ENCODE data around the gene RAD21L1.

Gene RAD21L1

DNA sequence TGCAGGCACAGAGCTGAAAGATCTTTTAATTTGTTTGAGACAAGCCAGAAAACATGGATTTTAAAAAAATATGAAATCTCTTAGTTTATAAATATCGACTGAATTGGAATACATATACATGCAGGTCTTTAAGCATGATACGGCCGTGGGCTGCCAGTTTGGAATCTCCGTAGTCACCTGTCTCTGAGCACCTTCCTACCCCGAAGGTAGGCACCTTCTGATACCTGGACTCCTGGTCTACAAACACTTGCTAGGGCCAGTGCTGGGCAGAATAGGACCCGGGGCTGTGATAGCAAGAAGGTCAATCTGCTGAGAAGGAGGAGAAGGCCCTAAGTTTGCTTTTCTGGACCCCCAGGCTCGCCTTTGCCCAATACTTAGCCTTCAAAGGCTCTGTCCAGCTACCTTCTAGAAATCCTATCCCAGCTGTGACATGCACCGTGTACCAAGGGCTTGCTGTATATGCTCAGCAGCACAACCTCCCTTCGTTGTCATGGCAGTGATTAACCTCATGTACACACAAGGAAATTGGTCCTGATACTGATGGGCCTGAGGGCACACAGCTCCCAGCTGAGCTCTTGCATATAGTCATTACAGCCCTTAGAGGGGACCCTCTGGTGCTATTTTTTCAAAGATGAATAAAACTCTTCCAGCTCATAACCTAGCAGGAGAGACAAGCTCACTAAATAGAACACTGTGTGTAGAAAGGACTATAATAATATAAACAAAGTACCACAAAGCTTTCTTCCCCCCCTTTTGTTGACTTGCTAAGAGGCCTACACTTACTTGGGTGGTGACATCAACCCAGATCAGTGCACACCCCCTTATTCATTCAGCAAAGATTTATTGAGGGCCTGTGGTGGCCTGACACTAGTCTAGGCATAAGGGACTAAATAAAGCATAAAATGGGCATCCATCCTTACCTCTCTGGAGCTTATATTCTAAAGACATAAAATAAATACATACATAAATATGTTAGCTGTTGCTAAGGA is 58.0 kb downstream of the RAD21L1 start:
- H3K4me3 ChIP-seq (ENCODE audit: low read length in 2 of 2): no peak overlapping the region
- H3K36me3 ChIP-seq (replicated peaks in 1 of 2; ENCODE audit: control insufficient read depth in 2 of 2, insufficient read depth in 2 of 2, low read length in 2 of 2): no peaks in the 10 kb centered on the region
- H3K14ac ChIP-seq (ENCODE audit: low read length): no peak overlapping the region
- H2AK5ac ChIP-seq (ENCODE audit: low read depth, low read length): no peak overlapping the region
- H3K9ac ChIP-seq (ENCODE audit: low read depth, low read length, poor library complexity): no peak overlapping the region
- peaks cover 0 to 70% (median 0%) of the 10 kb centered on the region in 3 experiments for H3K27me3 ChIP-seq (ENCODE audit: control insufficient read depth in 3 of 3, insufficient read depth in 3 of 3, low read depth in 1 of 3, low read length in 3 of 3)
- no peak overlapping the region for H4K91ac ChIP-seq (ENCODE audit: low read depth, low read length, poor library complexity)
- no peak overlapping the region for H3K23ac ChIP-seq (ENCODE audit: low read depth, low read length, poor library complexity)
- H3K4me1 ChIP-seq (ENCODE audit: control insufficient read depth in 2 of 2, insufficient read depth in 1 of 2, low read depth in 1 of 2, low read length in 2 of 2): peaks cover 0 to 25% of the 10 kb centered on the region in 2 donors
- no peak overlapping the region for H2AFZ ChIP-seq (ENCODE audit: low read length)
- no peak overlapping the region for H2BK12ac ChIP-seq (ENCODE audit: low read length)
- H3K79me1 ChIP-seq (ENCODE audit: low read depth, low read length): no peaks in the 10 kb centered on the region
- no peak overlapping the region for H3K4me2 ChIP-seq (ENCODE audit: insufficient read depth, low read length, poor library complexity, severe bottlenecking)
- no peak overlapping the region for H2BK5ac ChIP-seq (ENCODE audit: low read length)
- no peak overlapping the region for H3K18ac ChIP-seq (ENCODE audit: low read length)
- no peak overlapping the region for H4K8ac ChIP-seq (ENCODE audit: low read depth, low read length)
- H2BK120ac ChIP-seq (ENCODE audit: low read depth, low read length): no peak overlapping the region
- peak overlapping the region; percentile 2 for H3K27ac ChIP-seq (replicated peaks; ENCODE audit: low read length)
- no peak overlapping the region for H3K4ac ChIP-seq (ENCODE audit: low read length)
- DNase-seq (ENCODE audit: low spot score): no peak
- H3K9me3 ChIP-seq (replicated peaks in 1 of 2; ENCODE audit: control insufficient read depth in 2 of 2, insufficient read depth in 1 of 2, low read depth in 1 of 2, low read length in 2 of 2): no peaks in the 10 kb centered on the region
- H2BK15ac ChIP-seq (ENCODE audit: low read length): no peak overlapping the region
- WGBS, 2 donors (ENCODE audit: extremely low coverage in 2 of 2, insufficient read length in 2 of 2, insufficient replicate concordance in 1 of 2): no CpG with 5 or more reads among the region's 9 CpGs

- DNase-seq (ENCODE audit: low spot score): no peak
- Histone ChIP-seq H3K27ac (replicated peaks; ENCODE audit: low read length) (no peak overlapping the region), H2BK120ac (ENCODE audit: low read depth, low read length) (no peak overlapping the region), H2BK15ac (ENCODE audit: low read length) (peak overlapping the region; percentile 16), H2BK12ac (ENCODE audit: low read length) (no peak overlapping the region), H2AFZ (ENCODE audit: low read length) (no peak overlapping the region), H3K27me3 (ENCODE audit: control insufficient read depth in 3 of 3, insufficient read depth in 3 of 3, low read depth in 1 of 3, low read length in 3 of 3) (peaks cover 0 to 60% (median 0%) of the 10 kb centered on the region in 3 experiments), H3K18ac (ENCODE audit: low read length) (peak overlapping the region; percentile 44), H3K4me3 (ENCODE audit: low read length in 2 of 2) (no peak overlapping the region), H2BK5ac (ENCODE audit: low read length) (no peak overlapping the region), H3K14ac (ENCODE audit: low read length) (no peak overlapping the region), H4K8ac (ENCODE audit: low read depth, low read length) (no peak overlapping the region), H3K23ac (ENCODE audit: low read depth, low read length, poor library complexity) (no peak overlapping the region), H3K79me1 (ENCODE audit: low read depth, low read length) (no peaks in the 10 kb centered on the region), H3K36me3 (replicated peaks in 1 of 2; ENCODE audit: control insufficient read depth in 2 of 2, insufficient read depth in 2 of 2, low read length in 2 of 2) (no peaks in the 10 kb centered on the region), H3K4ac (ENCODE audit: low read length) (no peak overlapping the region), H3K9ac (ENCODE audit: low read depth, low read length, poor library complexity) (no peak overlapping the region), H3K9me3 (replicated peaks in 1 of 2; ENCODE audit: control insufficient read depth in 2 of 2, insufficient read depth in 1 of 2, low read depth in 1 of 2, low read length in 2 of 2) (no peaks in the 10 kb centered on the region), H2AK5ac (ENCODE audit: low read depth, low read length) (peak overlapping the region; percentile 1), H3K4me2 (ENCODE audit: insufficient read depth, low read length, poor library complexity, severe bottlenecking) (no peak overlapping the region), H3K4me1 (ENCODE audit: control insufficient read depth in 2 of 2, insufficient read depth in 1 of 2, low read depth in 1 of 2, low read length in 2 of 2) (peaks cover 0 to 25% of the 10 kb centered on the region in 2 donors), H4K91ac (ENCODE audit: low read depth, low read length, poor library complexity) (peak overlapping the region; percentile 34)
- no CpG with 5 or more reads among the region's 9 CpGs for WGBS, 2 donors (ENCODE audit: extremely low coverage in 2 of 2, insufficient read length in 2 of 2, insufficient replicate concordance in 1 of 2)
Measured at GRCh38 chr20:1286267-1287024, 60.6 kb downstream of the RAD21L1 start.

DNA sequence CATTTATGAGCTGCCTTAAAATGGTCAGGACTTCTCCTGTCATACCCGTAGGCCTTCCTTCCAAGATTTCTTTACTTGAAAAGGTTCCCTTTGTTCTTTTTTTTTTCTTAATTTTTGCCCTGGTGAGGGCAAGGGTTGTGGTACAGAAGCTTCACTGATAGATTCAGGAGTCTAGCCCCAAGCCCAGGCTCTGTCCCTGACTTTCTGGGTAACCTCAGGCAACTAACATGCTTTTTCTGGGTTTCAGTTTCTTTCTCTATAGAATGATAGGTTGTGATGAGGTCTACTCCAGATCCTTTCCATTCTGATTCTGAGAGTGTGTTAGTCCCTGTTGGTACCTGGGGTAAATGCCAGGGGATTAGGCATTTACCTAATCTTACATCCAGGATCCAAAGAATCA is 61.5 kb downstream of the RAD21L1 start:
- no peak overlapping the region for H3K23ac ChIP-seq (ENCODE audit: low read depth, low read length, poor library complexity)
- H3K18ac ChIP-seq (ENCODE audit: low read length): no peak overlapping the region
- H4K8ac ChIP-seq (ENCODE audit: low read depth, low read length): no peak overlapping the region
- H2BK15ac ChIP-seq (ENCODE audit: low read length): no peak overlapping the region
- H3K36me3 ChIP-seq (replicated peaks in 1 of 2; ENCODE audit: control insufficient read depth in 2 of 2, insufficient read depth in 2 of 2, low read length in 2 of 2): no peaks in the 10 kb centered on the region
- H3K27ac ChIP-seq (replicated peaks; ENCODE audit: low read length): no peak overlapping the region
- no peak for DNase-seq (ENCODE audit: low spot score)
- H4K91ac ChIP-seq (ENCODE audit: low read depth, low read length, poor library complexity): no peak overlapping the region
- H3K9me3 ChIP-seq (replicated peaks in 1 of 2; ENCODE audit: control insufficient read depth in 2 of 2, insufficient read depth in 1 of 2, low read depth in 1 of 2, low read length in 2 of 2): no peaks in the 10 kb centered on the region
- H3K79me1 ChIP-seq (ENCODE audit: low read depth, low read length): no peaks in the 10 kb centered on the region
- H2BK12ac ChIP-seq (ENCODE audit: low read length): no peak overlapping the region
- no peak overlapping the region for H3K4me3 ChIP-seq (ENCODE audit: low read length in 2 of 2)
- H3K4me2 ChIP-seq (ENCODE audit: insufficient read depth, low read length, poor library complexity, severe bottlenecking): no peak overlapping the region
- peaks cover 0 to 25% of the 10 kb centered on the region in 2 donors for H3K4me1 ChIP-seq (ENCODE audit: control insufficient read depth in 2 of 2, insufficient read depth in 1 of 2, low read depth in 1 of 2, low read length in 2 of 2)
- no peak overlapping the region for H2BK120ac ChIP-seq (ENCODE audit: low read depth, low read length)
- WGBS, 2 donors (ENCODE audit: extremely low coverage in 2 of 2, insufficient read length in 2 of 2, insufficient replicate concordance in 1 of 2): no CpG with 5 or more reads among the region's 1 CpG
- no peak overlapping the region for H2AFZ ChIP-seq (ENCODE audit: low read length)
- no peak overlapping the region for H3K9ac ChIP-seq (ENCODE audit: low read depth, low read length, poor library complexity)
- no peak overlapping the region for H2BK5ac ChIP-seq (ENCODE audit: low read length)
- H3K4ac ChIP-seq (ENCODE audit: low read length): no peak overlapping the region
- no peak overlapping the region for H3K14ac ChIP-seq (ENCODE audit: low read length)
- no peak overlapping the region for H2AK5ac ChIP-seq (ENCODE audit: low read depth, low read length)
- H3K27me3 ChIP-seq (ENCODE audit: control insufficient read depth in 3 of 3, insufficient read depth in 3 of 3, low read depth in 1 of 3, low read length in 3 of 3): peaks cover 0 to 58% (median 0%) of the 10 kb centered on the region in 3 experiments

Measured in neuronal stem cell (in vitro differentiated cells).